H9 (cell line): ENCODE results near the gene RALGAPB. TPM values are rescaled to one million over a fixed set of nuclear protein-coding genes. Genes with fewer than 3 reads are reported as not detected.

Experiments
- DNase-seq: peaks from one replicate; pipeline ENCODE4 v3.0.0-alpha.2; 2017
- H2AFZ ChIP-seq: one replicate; pipeline ENCODE4 v1.6.1; 2013; ENCODE audit warnings: mild to moderate bottlenecking, low read length, control low read depth, moderate library complexity
- H2AK5ac ChIP-seq: 2 replicates; pipeline ENCODE4 v1.6.1; 2013; ENCODE audit warnings: low read length, control low read depth, mixed read lengths; ENCODE audit not compliant: insufficient read length
- H2BK120ac ChIP-seq: one replicate; pipeline ENCODE4 v1.6.1; 2013; ENCODE audit warnings: low read depth, mild to moderate bottlenecking, low read length, control low read depth, inconsistent platforms; ENCODE audit not compliant: poor library complexity, severe bottlenecking
- H2BK12ac ChIP-seq: 2 replicates; pipeline ENCODE4 v1.6.1; 2013; ENCODE audit warnings: low read length, control low read depth, mixed read lengths, low read depth; ENCODE audit not compliant: insufficient read length
- H2BK15ac ChIP-seq: 2 replicates; pipeline ENCODE4 v1.6.1; 2013; ENCODE audit warnings: low read depth, low read length, control low read depth
- H2BK20ac ChIP-seq: one replicate; pipeline ENCODE4 v1.6.1; 2013; ENCODE audit warnings: low read depth, mild to moderate bottlenecking, low read length, control low read depth, inconsistent platforms; ENCODE audit not compliant: poor library complexity, severe bottlenecking
- H2BK5ac ChIP-seq: 2 replicates; pipeline ENCODE4 v1.6.1; 2013; ENCODE audit warnings: low read length, control low read depth, mixed read lengths; ENCODE audit not compliant: insufficient read length
- H3K14ac ChIP-seq: 2 replicates; pipeline ENCODE4 v1.6.1; 2013; ENCODE audit warnings: low read length, control low read depth; ENCODE audit not compliant: insufficient read depth
- H3K18ac ChIP-seq: 2 replicates; pipeline ENCODE4 v1.6.1; 2013; ENCODE audit warnings: low read depth, mild to moderate bottlenecking, mixed read lengths, low read length, control low read depth; ENCODE audit not compliant: insufficient read length
- H3K23ac ChIP-seq: 2 replicates; pipeline ENCODE4 v1.6.1; 2013; ENCODE audit warnings: low read length, control low read depth, mixed read lengths, low read depth; ENCODE audit not compliant: insufficient read length
- H3K23me2 ChIP-seq: 2 replicates; pipeline ENCODE4 v1.6.1; 2013; ENCODE audit warnings: low read depth, mild to moderate bottlenecking, mixed read lengths, low read length, control low read depth; ENCODE audit not compliant: insufficient read length, poor library complexity, severe bottlenecking
- H3K27ac ChIP-seq: 2 replicates; pipeline ENCODE4 v1.5.1; 2013; ENCODE audit warnings: low read length, control low read depth, mixed read lengths, low read depth; ENCODE audit not compliant: insufficient read length
- H3K27me3 ChIP-seq: 2 replicates; pipeline ENCODE4 v1.6.1; 2013; ENCODE audit warnings: low read length, control low read depth, inconsistent platforms; ENCODE audit not compliant: insufficient read depth
- H3K4ac ChIP-seq: 2 replicates; pipeline ENCODE4 v1.6.1; 2013; ENCODE audit warnings: low read depth, mild to moderate bottlenecking, control low read depth, inconsistent platforms, low read length, moderate library complexity
- H3K4me1 ChIP-seq: 2 replicates; pipeline ENCODE4 v1.6.1; 2013; ENCODE audit warnings: low read length, control low read depth, inconsistent platforms; ENCODE audit not compliant: insufficient read depth
- H3K4me2 ChIP-seq: 2 replicates; pipeline ENCODE4 v1.6.1; 2013; ENCODE audit warnings: low read length, control low read depth, mixed read lengths; ENCODE audit not compliant: insufficient read length, insufficient read depth
- H3K56ac ChIP-seq: 2 replicates; pipeline ENCODE4 v1.6.1; 2013; ENCODE audit warnings: low read depth, mild to moderate bottlenecking, mixed read lengths, low read length, control low read depth; ENCODE audit not compliant: insufficient read length
- H3K79me1 ChIP-seq: 2 replicates; pipeline ENCODE4 v1.6.1; 2013; ENCODE audit warnings: low read depth, mild to moderate bottlenecking, moderate library complexity, low read length, control low read depth, inconsistent platforms; ENCODE audit not compliant: insufficient read depth, poor library complexity, severe bottlenecking
- H3K79me2 ChIP-seq: 2 replicates; pipeline ENCODE4 v1.6.1; 2013; ENCODE audit warnings: low read length, control low read depth, inconsistent platforms; ENCODE audit not compliant: insufficient read depth
- H3K9ac ChIP-seq: 2 replicates; pipeline ENCODE4 v1.6.1; 2013; ENCODE audit warnings: low read length, control low read depth, mixed read lengths; ENCODE audit not compliant: insufficient read length; ENCODE audit errors: extremely low read depth
- H3K9me3 ChIP-seq: one replicate; pipeline ENCODE4 v1.6.1; 2013; ENCODE audit warnings: low read depth, low read length, inconsistent platforms; ENCODE audit not compliant: control insufficient read depth
- H3T11ph ChIP-seq: one replicate; pipeline ENCODE4 v1.6.1; 2013; ENCODE audit warnings: mild to moderate bottlenecking, low read length, control low read depth, inconsistent platforms
- H4K20me1 ChIP-seq: one replicate; pipeline ENCODE4 v1.6.1; 2013; ENCODE audit not compliant: control insufficient read depth, insufficient read length, insufficient read depth
- H4K5ac ChIP-seq: 2 replicates; pipeline ENCODE4 v1.6.1; 2013; ENCODE audit warnings: low read depth, mild to moderate bottlenecking, mixed read lengths, low read length, control low read depth; ENCODE audit not compliant: insufficient read length
- H4K8ac ChIP-seq: replicated peaks from 2 replicates; pipeline ENCODE4 v1.6.1; 2013; ENCODE audit warnings: low read length, control low read depth, mixed read lengths, low read depth; ENCODE audit not compliant: insufficient read length
- H4K91ac ChIP-seq: 2 replicates; pipeline ENCODE4 v1.6.1; 2013; ENCODE audit warnings: low read depth, mild to moderate bottlenecking, moderate library complexity, mixed read lengths, low read length, control low read depth; ENCODE audit not compliant: insufficient read length
- H3K27ac Mint-ChIP-seq, 3 experiments: 2 replicates in 2 of 3; 3 replicates in 1 of 3; pipeline ENCODE4 v1.8.0; 2020 to 2021; ENCODE audit warnings: mixed read lengths in 3 of 3, mild to moderate bottlenecking in 1 of 3, moderate library complexity in 1 of 3
- H3K27me3 Mint-ChIP-seq: 2 replicates; pipeline ENCODE4 v1.8.0; 2021; ENCODE audit warnings: low read depth, mild to moderate bottlenecking, moderate library complexity, mixed read lengths
- H3K36me3 Mint-ChIP-seq, 3 experiments: 2 replicates in 2 of 3; 3 replicates in 1 of 3; pipeline ENCODE4 v1.8.0; 2020 to 2021; ENCODE audit warnings: low read depth in 3 of 3, mixed read lengths in 3 of 3; ENCODE audit not compliant: insufficient read depth in 1 of 3
- H3K4me1 Mint-ChIP-seq, 2 experiments: 2 replicates each; pipeline ENCODE4 v1.8.0; 2020; ENCODE audit warnings: mixed read lengths in 2 of 2
- H3K4me3 Mint-ChIP-seq, 2 experiments: 2 replicates in 1 of 2; 3 replicates in 1 of 2; pipeline ENCODE4 v1.8.0; 2020 to 2021; ENCODE audit warnings: mild to moderate bottlenecking in 2 of 2, mixed read lengths in 2 of 2, moderate library complexity in 1 of 2
- H3K9me3 Mint-ChIP-seq, 2 experiments: 2 replicates in 1 of 2; 3 replicates in 1 of 2; pipeline ENCODE4 v1.8.0; 2020; ENCODE audit warnings: mild to moderate bottlenecking in 2 of 2, mixed read lengths in 2 of 2, moderate library complexity in 1 of 2
- CTCF ChIP-seq: fragments of 200-600 bp; sonication (generic); conservative IDR thresholded peaks from 3 replicates; pipeline ENCODE4 v1.8.0; 2021; ENCODE audit warnings: antibody characterized with exemption, mild to moderate bottlenecking
- WGBS: extraction: QIAGEN DNeasy Blood & Tissue Kit; methylation state at CpG from one replicate; pipeline ENCODE4 v1.1.7; 2013; ENCODE audit warnings: missing lambda C conversion rate, low lambda C conversion rate, mixed read lengths; ENCODE audit not compliant: insufficient read length; ENCODE audit errors: extremely low coverage; 5-methylcytosine and 5-hydroxymethylcytosine counted together
- long read RNA-seq: library from polyadenylated mRNA; unstranded; transcript quantifications from one replicate; pipeline ENCODE4 v2.0.0, GENCODE V29; 2020
- total RNA-seq: library from RNA; stranded (reverse); gene quantifications from 2 replicates; pipeline ENCODE4 v1.2.1, GENCODE V29; 2021

RALGAPB gene
- total RNA-seq, result 28.5 TPM in 2 replicates
- long read RNA-seq, full-length matches to known transcripts, result 5 of 16 reads
- long read RNA-seq, partial matches to known transcripts, result 2 of 16 reads
- long read RNA-seq, other reads (novel, unspliced or antisense), result 9 of 16 reads

- Histone ChIP-seq H3K23me2 (peaks cover 6% of the 10 kb centered on the region), H3K79me1 (peaks cover 13% of the 10 kb centered on the region), H2BK12ac (no peak within 1 kb of the TSS), H3K4me2 (peak within 1 kb of the TSS; percentile 65), H3K27me3 (no peaks in the 10 kb centered on the region), H3T11ph (no peak within 1 kb of the TSS), H4K5ac (no peak within 1 kb of the TSS), H2BK5ac (no peak within 1 kb of the TSS), H4K91ac (no peak within 1 kb of the TSS), H3K23ac (no peak within 1 kb of the TSS), H3K4ac (no peak within 1 kb of the TSS), H3K14ac (peak within 1 kb of the TSS; percentile 77; the same call in 1 of the 2 replicates), H2AK5ac (no peak within 1 kb of the TSS), H2BK120ac (no peak within 1 kb of the TSS), H3K9ac (peak within 1 kb of the TSS; percentile 74), H3K56ac (no peak within 1 kb of the TSS), H2BK15ac (no peak within 1 kb of the TSS), H4K20me1 (no peaks in the 10 kb centered on the region), H3K4me1 (no peaks in the 10 kb centered on the region), H3K18ac (no peak within 1 kb of the TSS), H3K9me3 (no peaks in the 10 kb centered on the region), H3K79me2 (peaks cover 22% of the 10 kb centered on the region; the same call in 1 of the 2 replicates), H2BK20ac (no peak within 1 kb of the TSS), H2AFZ (no peak within 1 kb of the TSS), H4K8ac (no peak within 1 kb of the TSS), H3K27ac (no peak within 1 kb of the TSS)
- Mint-ChIP-seq H3K36me3 (peaks cover 0 to 9% (median 0%) of the 10 kb centered on the region in 3 experiments; a peak in 2 of 7 replicates), H3K27me3 (peaks cover 3% of the 10 kb centered on the region; the same call in 1 of the 2 replicates), H3K4me1 (peaks cover 19 to 21% of the 10 kb centered on the region in 2 experiments), H3K4me3 (peak within 1 kb of the TSS; percentile 93 to 95), H3K27ac (peak within 1 kb of the TSS; percentile 78 to 98 (median 94)), H3K9me3 (no peaks in the 10 kb centered on the region)
- peak; percentile 99 for DNase-seq
- TF ChIP-seq CTCF, result peak; percentile 59
- no CpG with 5 or more reads among the region's 81 CpGs for WGBS
Measured at GRCh38 chr20:38472513-38473366, at the start of gene RALGAPB. RALGAPB (plus strand) TSS chr20:38472843; CDS start chr20:38488433, 15,590 bp downstream.
